ENCODE data around the gene ACP2. TPM values are rescaled to one million over a fixed set of nuclear protein-coding genes. Genes with fewer than 3 reads are reported as not detected.

ACP2 gene
- total RNA-seq, 1 experiment from 2014 or later = 18.7 TPM

GRCh38 chr11:47245611-47246357 is 2.8 kb downstream of the ACP2 start:
- no peak overlapping the region for H3K27ac Mint-ChIP-seq
- no peak for ATAC-seq
- peaks cover 23% of the 10 kb centered on the region for H3K36me3 Mint-ChIP-seq
- H3K4me1 Mint-ChIP-seq = peaks cover 9% of the 10 kb centered on the region
- CTCF ChIA-PET = interaction anchor here (4.9 kb wide), 1 partner anchor 13 kb away, joined by 120 read pairs; the partner anchor contains the start of gene NR1H3
- no peak for DNase-seq (ENCODE audit: low spot score)
- TF ChIP-seq OVOL2 (CRISPR knock-in tag; IDR thresholded peaks at IDR 0.05; ENCODE audit: borderline replicate concordance) (no peak), NR3C1 (CRISPR knock-in tag; conservative IDR thresholded peaks at IDR 0.05; ENCODE audit: low read depth) (no peak), GTF2I (CRISPR knock-in tag; conservative IDR thresholded peaks at IDR 0.05) (no peak), SP1 (CRISPR knock-in tag; conservative IDR thresholded peaks at IDR 0.05) (no peak), ZNF317 (CRISPR knock-in tag; IDR thresholded peaks at IDR 0.05; ENCODE audit: borderline replicate concordance, low read depth) (no peak), NR1H2 (CRISPR knock-in tag; IDR thresholded peaks at IDR 0.05) (no peak)
- no peak overlapping the region for H3K4me3 Mint-ChIP-seq
- H3K9me3 Mint-ChIP-seq = no peaks in the 10 kb centered on the region
- no peaks in the 10 kb centered on the region for H3K27me3 Mint-ChIP-seq (ENCODE audit: low read depth)
- POLR2A ChIA-PET = no interaction called here

GRCh38 chr11:47244448-47245350 is 3.9 kb downstream of the ACP2 start:
- ATAC-seq (no peak), DNase-seq (ENCODE audit: low spot score) (no peak)
- ChIA-PET POLR2A (interaction anchor here (1.3 kb wide), 1 partner anchor 15 kb away, joined by 3 read pairs; no protein-coding TSS in a partner anchor), CTCF (interaction anchor here (1.5 kb wide), 1 partner anchor 13 kb away, joined by 5 read pairs; the partner anchor contains the start of gene NR1H3)
- 0 out of 2 replicates have a peak overlapping the region, but pooled peaks have one; percentile 31 for H3K27ac Mint-ChIP-seq
- no peaks in the 10 kb centered on the region for H3K9me3 Mint-ChIP-seq
- no peaks in the 10 kb centered on the region for H3K27me3 Mint-ChIP-seq (ENCODE audit: low read depth)
- H3K4me3 Mint-ChIP-seq = no peak overlapping the region
- peaks cover 9% of the 10 kb centered on the region for H3K4me1 Mint-ChIP-seq
- peaks cover 30% of the 10 kb centered on the region for H3K36me3 Mint-ChIP-seq
- TF ChIP-seq IRF1 (CRISPR knock-in tag; IDR thresholded peaks at IDR 0.05) (no peak), ETV6 (CRISPR knock-in tag; IDR thresholded peaks at IDR 0.05) (no peak), JAZF1 (CRISPR knock-in tag; IDR thresholded peaks at IDR 0.05) (no peak), USF2 (CRISPR knock-in tag; IDR thresholded peaks at IDR 0.05) (no peak), HMGXB4 (CRISPR knock-in tag; IDR thresholded peaks at IDR 0.05) (no peak), FOXP1 (CRISPR knock-in tag; IDR thresholded peaks at IDR 0.05; ENCODE audit: borderline replicate concordance) (no peak), ZNF138 (CRISPR knock-in tag; conservative IDR thresholded peaks at IDR 0.05) (no peak), MXD4 (CRISPR knock-in tag; IDR thresholded peaks at IDR 0.05; ENCODE audit: borderline replicate concordance) (no peak), STAT6 (CRISPR knock-in tag; conservative IDR thresholded peaks at IDR 0.05; ENCODE audit: low read depth) (no peak), OVOL2 (CRISPR knock-in tag; IDR thresholded peaks at IDR 0.05; ENCODE audit: borderline replicate concordance) (no peak), ZNF425 (CRISPR knock-in tag; conservative IDR thresholded peaks at IDR 0.05) (no peak), ARID4B (CRISPR knock-in tag; IDR thresholded peaks at IDR 0.05; ENCODE audit: borderline replicate concordance) (no peak), ZNF121 (CRISPR knock-in tag; IDR thresholded peaks at IDR 0.05) (no peak), ATF1 (CRISPR knock-in tag; IDR thresholded peaks at IDR 0.05) (no peak)
